NOMO-1 (cell line): ENCODE results near the gene SMPD3.

Experiments used
- DNase-seq, 2 experiments: peaks; one replicate each; lab custom pipeline; 2025; ENCODE audit not compliant: unreplicated experiment in 2 of 2; lab: John Stamatoyannopoulos, UW

The SMPD3 gene

DNA sequence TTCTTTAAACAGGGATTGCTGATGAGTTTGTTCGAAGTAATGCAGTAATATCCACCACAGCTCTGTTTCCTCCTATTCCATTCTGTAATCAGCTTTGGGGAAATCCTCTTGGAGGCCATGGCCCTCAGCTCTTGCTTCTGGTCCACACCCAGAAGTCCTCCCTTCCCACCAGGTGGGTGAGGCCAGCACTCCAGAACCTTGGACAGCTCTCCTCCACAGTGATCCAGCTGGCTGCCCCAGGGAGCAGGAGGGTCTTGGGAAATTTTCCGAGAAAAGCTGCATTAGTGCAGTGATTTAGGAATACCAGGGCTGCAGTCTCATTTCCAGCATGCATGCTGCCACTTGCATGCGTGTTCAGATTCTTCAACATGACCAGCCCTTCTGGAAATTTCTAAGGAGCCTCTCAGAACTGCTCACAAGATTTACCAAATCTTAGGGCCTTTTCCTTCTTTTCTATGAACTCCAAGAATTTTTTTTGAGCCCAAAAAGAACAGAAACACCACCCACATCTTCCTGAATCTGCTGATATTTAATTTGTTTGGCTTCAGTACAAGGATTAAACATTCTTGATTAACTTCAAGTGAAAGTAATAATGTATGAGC lies 4.2 kb downstream of the SMPD3 start:
- DNase-seq = no peak

DNA sequence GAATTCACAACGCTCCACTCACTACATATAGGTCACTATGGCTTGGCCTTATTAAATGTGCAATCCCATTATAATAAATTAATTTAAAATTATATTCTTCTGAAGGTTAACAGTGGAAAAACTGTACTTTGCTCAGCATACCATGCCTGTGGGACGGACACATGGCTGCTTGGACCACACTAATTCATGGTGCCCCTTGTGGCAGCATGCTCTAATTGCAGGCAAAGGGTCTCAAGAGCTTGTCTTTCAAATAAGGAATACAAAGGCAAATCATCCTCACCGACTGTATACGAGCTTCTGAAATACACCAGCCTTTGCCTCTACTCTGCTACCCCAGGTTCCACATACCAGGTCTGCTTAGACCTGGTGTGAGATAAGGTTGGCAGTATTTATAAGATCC lies 11.7 kb downstream of the SMPD3 start:
- no peak for DNase-seq

- no peak for DNase-seq
Measured at GRCh38 chr16:68434624-68435210, 13.6 kb downstream of the SMPD3 start.

- no peak for DNase-seq
Measured at GRCh38 chr16:68433316-68433715, 15.0 kb downstream of the SMPD3 start.

GRCh38 chr16:68432701-68433100 lies 15.6 kb downstream of the SMPD3 start:
- DNase-seq = no peak

DNA sequence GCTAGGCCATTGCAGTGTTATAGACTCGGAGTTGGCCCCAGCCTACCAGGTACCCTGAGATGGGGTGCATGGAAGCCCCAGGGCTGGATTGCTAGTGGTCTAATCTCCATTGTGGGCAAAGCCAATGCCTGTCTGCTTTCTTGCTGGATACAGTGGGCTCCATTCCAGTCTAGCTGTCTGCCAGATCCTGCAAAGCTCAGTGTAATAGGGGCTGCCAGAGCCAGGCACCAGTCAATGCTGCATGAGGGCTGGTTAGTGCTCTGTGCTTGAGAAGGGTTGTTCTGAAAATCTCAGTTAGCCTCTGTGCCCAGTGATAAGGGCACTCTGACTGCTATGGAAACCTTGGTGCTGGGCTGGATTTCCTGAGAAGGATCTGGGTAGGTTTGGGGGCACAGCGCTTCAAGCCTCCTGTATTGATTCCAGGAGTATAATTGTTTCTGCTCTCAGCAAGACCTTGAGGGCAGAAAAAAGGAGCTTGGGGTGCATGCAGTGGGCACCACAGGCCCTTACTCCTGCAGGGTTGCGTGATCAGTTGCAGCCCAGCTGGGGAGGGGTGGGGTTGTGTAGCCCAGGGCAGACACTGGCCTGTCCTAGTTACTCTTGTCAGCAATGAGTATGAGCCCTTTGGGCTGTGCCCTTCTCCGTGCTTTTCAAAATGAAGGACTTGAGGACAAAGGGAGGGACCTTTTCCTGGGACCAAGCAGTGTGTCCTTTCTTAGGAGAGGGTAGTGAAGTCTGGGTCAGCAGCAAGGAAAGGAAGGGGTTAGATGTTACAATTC lies 19.0 kb downstream of the SMPD3 start:
- DNase-seq = no peak

DNA sequence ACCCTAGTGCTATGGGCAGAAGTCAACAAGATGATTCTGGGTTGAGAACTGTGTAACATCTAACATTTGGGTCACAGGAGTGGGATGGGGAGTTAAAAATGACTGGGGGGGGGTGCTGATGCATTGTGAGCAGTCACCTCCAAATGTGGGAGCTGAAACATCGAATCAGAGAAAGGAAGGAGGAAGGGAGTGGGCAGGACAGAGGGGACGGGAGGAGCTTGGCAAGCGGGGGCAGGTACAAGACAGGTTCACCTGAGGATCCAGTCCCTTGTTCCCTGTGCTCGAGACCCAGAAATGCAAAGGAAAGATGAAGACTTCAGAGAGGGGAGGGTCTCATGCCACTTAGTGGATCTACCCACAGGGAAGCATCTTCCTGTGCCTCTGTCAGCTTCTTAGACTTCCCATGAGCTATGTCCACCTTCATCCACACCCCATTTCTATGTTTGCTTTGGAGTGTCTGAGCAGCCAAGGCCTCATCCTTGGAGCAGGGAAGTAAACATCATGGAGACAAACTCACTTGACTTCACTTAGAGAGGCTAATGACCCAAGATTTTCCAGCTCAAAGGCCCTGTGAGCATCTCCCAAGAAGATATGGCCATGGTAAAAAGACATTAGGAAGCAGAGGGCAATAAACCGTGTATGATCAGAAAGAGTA lies 20.5 kb downstream of the SMPD3 start:
- DNase-seq = no peak

DNA sequence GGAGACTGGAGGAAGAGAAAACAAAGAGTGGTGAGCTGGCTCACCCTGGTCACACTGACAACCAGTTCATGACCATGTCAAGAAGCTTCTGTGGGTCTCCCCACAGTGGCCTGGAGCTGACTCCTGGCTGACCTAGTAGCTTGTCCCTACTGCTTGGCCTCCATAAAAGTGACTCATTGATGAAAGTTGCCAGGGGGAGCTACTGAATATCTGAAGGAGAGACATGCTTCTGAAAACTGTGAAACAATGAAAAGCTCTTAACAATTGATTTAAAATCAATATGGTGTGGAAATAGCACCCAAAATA lies 22.0 kb downstream of the SMPD3 start:
- DNase-seq = no peak

GRCh38 chr16:68425498-68426346 lies 22.6 kb downstream of the SMPD3 start:
- DNase-seq = no peak

DNA sequence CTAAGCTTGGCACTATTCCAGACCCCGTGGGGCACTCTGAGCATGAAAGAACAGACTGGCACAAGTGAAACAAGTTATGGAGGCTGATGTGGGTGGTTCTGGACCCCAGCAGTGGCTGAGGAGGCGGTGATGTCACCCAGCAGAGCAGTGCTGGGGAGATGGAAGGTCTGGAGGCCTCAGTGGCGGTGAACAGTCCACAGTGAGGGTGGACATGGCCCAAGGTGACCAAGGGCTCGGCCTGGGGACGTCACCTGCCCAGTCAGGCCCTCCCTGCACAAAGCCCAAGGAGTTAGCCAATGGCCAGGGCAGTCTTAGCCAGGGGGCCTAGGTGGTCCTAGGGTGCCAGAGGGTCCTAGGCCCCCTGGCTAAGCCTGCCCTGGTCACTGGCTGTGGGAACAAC lies 24.5 kb downstream of the SMPD3 start:
- DNase-seq = no peak

- no peak for DNase-seq
Measured at GRCh38 chr16:68422396-68422960, 25.8 kb downstream of the SMPD3 start.

- no peak for DNase-seq
Measured at GRCh38 chr16:68421076-68421475, 27.2 kb downstream of the SMPD3 start.

DNA sequence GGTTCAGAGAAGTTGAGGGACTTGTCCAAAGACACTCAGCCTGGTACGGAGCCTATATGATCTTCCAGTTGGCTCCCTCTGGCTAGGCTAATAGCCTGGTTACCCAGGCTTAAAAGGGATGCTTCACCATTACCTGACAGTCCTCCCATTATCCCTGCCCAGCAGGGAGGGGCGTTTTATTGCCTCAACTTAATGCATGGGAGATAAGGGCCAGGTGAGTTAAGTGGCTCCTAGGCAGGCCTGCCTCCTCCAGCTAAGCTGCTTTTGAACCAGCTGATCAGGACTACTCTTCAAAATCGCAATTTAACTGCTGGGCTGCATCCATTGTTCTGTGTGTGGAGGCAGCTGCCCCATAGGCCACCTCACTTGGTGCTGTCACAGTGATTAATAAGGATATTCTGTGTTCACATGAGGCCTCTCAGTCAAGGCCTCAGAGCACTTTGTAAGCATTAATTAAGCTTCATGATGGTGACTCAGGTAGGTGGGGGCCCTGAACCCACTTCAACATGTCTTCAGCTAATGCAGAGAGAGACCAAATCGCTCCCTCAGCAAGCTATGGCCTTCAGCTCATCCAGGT lies 27.9 kb downstream of the SMPD3 start:
- DNase-seq = no peak

DNA sequence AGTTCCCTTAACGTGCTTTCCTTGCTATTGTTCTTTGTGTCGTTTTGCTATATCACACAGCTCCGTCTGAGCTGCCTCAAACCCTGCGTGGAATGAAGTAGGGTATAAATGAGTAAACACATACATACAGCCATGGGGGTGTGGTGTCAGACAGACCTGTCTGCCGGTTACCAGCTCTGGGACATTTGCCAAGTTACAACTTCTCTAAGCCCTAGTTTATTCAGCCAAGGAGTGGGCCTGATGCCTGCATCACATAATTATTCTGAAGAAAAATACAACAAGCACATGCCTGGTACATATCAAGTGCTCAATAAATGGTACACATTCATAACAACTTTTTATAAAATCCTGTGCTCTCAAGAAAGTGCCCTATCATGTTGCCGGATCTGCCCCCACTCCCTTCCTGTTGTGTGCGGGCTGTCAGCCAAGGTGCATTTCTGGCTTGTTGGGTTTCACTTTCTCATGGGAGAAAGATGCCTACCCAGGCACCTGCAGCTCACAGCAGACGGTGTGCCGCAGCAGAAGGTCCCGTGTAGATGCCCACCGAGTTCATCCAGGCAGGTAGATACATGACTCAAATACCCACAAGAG lies 30.5 kb downstream of the SMPD3 start:
- no peak for DNase-seq

- no peak for DNase-seq
Measured at GRCh38 chr16:68416057-68417046, 32.0 kb downstream of the SMPD3 start.

DNA sequence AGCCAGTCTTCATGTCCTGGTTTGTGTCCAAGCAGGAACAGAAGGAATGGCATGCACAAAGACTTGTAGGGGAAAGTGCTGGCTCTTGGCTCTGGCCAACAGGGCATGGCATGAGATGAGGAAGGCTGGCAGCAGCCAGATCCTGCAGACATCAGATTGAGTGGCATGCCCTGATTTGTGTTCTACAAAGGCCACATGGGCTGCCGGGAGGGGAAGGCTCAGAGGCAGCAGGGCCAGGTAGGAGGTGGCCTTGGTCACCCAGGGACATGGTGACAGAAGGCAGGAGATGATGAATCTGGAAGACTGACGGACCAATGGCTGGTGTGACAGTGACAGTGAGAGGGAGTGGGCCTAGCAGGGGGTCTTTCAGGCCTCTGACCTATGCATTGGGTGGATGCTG lies 33.7 kb downstream of the SMPD3 start:
- DNase-seq = no peak

DNA sequence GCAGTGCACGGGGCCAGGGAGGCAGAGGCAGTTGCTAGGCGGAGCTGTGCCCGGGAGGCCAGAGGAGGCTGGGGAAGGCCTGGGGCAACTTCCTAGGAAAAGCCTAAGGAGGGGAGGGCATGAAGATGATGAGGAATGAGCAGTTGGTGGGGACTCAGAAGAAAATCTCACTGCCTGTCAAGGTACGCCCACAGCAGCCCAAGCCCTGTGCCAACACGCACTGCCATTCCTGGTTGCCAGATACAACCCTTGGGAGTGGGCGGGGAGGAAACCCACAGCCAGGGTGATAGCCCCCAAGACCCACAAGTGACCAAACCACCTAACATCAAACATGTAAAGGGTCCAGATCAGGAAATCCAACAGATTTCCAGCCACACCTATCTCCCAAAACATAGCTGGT lies 36.2 kb downstream of the SMPD3 start:
- no peak for DNase-seq

DNA sequence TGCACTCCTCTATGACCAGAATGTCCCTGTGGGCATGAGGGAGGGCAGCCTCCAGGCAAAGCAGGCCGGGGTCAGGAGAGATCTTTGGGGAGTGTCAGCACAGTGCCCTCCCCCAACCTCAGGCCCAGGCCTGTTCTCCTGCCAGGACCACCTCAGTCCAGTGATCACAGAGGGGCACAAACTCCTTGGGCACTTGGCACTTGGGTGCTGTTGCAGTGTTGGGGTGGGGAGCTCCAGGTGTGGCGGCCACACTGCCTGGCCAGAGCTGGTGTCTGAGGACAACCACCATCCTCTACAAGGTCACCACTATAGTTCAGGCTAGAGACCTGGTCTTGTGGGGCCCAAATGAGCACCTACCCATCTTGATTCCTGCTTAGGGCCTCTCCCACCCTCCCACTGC lies 37.2 kb downstream of the SMPD3 start:
- DNase-seq = no peak

- DNase-seq = no peak
Measured at GRCh38 chr16:68408967-68409366, 39.3 kb downstream of the SMPD3 start.
